H9 (cell line): ENCODE results near the gene MCOLN3. TPM values are rescaled to one million over a fixed set of nuclear protein-coding genes. Genes with fewer than 3 reads are reported as not detected.

Experiments used
- DNase-seq: peaks from one replicate; pipeline ENCODE4 v3.0.0-alpha.2; 2017
- H2AFZ ChIP-seq: one replicate; pipeline ENCODE4 v1.6.1; 2013; ENCODE audit warnings: mild to moderate bottlenecking, low read length, control low read depth, moderate library complexity
- H2AK5ac ChIP-seq: 2 replicates; pipeline ENCODE4 v1.6.1; 2013; ENCODE audit warnings: low read length, control low read depth, mixed read lengths; ENCODE audit not compliant: insufficient read length
- H2BK120ac ChIP-seq: one replicate; pipeline ENCODE4 v1.6.1; 2013; ENCODE audit warnings: low read depth, mild to moderate bottlenecking, low read length, control low read depth, inconsistent platforms; ENCODE audit not compliant: poor library complexity, severe bottlenecking
- H2BK12ac ChIP-seq: 2 replicates; pipeline ENCODE4 v1.6.1; 2013; ENCODE audit warnings: low read length, control low read depth, mixed read lengths, low read depth; ENCODE audit not compliant: insufficient read length
- H2BK15ac ChIP-seq: 2 replicates; pipeline ENCODE4 v1.6.1; 2013; ENCODE audit warnings: low read depth, low read length, control low read depth
- H2BK20ac ChIP-seq: one replicate; pipeline ENCODE4 v1.6.1; 2013; ENCODE audit warnings: low read depth, mild to moderate bottlenecking, low read length, control low read depth, inconsistent platforms; ENCODE audit not compliant: poor library complexity, severe bottlenecking
- H2BK5ac ChIP-seq: 2 replicates; pipeline ENCODE4 v1.6.1; 2013; ENCODE audit warnings: low read length, control low read depth, mixed read lengths; ENCODE audit not compliant: insufficient read length
- H3K14ac ChIP-seq: 2 replicates; pipeline ENCODE4 v1.6.1; 2013; ENCODE audit warnings: low read length, control low read depth; ENCODE audit not compliant: insufficient read depth
- H3K18ac ChIP-seq: 2 replicates; pipeline ENCODE4 v1.6.1; 2013; ENCODE audit warnings: low read depth, mild to moderate bottlenecking, mixed read lengths, low read length, control low read depth; ENCODE audit not compliant: insufficient read length
- H3K23ac ChIP-seq: 2 replicates; pipeline ENCODE4 v1.6.1; 2013; ENCODE audit warnings: low read length, control low read depth, mixed read lengths, low read depth; ENCODE audit not compliant: insufficient read length
- H3K23me2 ChIP-seq: 2 replicates; pipeline ENCODE4 v1.6.1; 2013; ENCODE audit warnings: low read depth, mild to moderate bottlenecking, mixed read lengths, low read length, control low read depth; ENCODE audit not compliant: insufficient read length, poor library complexity, severe bottlenecking
- H3K27ac ChIP-seq: 2 replicates; pipeline ENCODE4 v1.5.1; 2013; ENCODE audit warnings: low read length, control low read depth, mixed read lengths, low read depth; ENCODE audit not compliant: insufficient read length
- H3K27me3 ChIP-seq: 2 replicates; pipeline ENCODE4 v1.6.1; 2013; ENCODE audit warnings: low read length, control low read depth, inconsistent platforms; ENCODE audit not compliant: insufficient read depth
- H3K4ac ChIP-seq: 2 replicates; pipeline ENCODE4 v1.6.1; 2013; ENCODE audit warnings: low read depth, mild to moderate bottlenecking, control low read depth, inconsistent platforms, low read length, moderate library complexity
- H3K4me1 ChIP-seq: 2 replicates; pipeline ENCODE4 v1.6.1; 2013; ENCODE audit warnings: low read length, control low read depth, inconsistent platforms; ENCODE audit not compliant: insufficient read depth
- H3K4me2 ChIP-seq: 2 replicates; pipeline ENCODE4 v1.6.1; 2013; ENCODE audit warnings: low read length, control low read depth, mixed read lengths; ENCODE audit not compliant: insufficient read length, insufficient read depth
- H3K56ac ChIP-seq: 2 replicates; pipeline ENCODE4 v1.6.1; 2013; ENCODE audit warnings: low read depth, mild to moderate bottlenecking, mixed read lengths, low read length, control low read depth; ENCODE audit not compliant: insufficient read length
- H3K79me1 ChIP-seq: 2 replicates; pipeline ENCODE4 v1.6.1; 2013; ENCODE audit warnings: low read depth, mild to moderate bottlenecking, moderate library complexity, low read length, control low read depth, inconsistent platforms; ENCODE audit not compliant: insufficient read depth, poor library complexity, severe bottlenecking
- H3K79me2 ChIP-seq: 2 replicates; pipeline ENCODE4 v1.6.1; 2013; ENCODE audit warnings: low read length, control low read depth, inconsistent platforms; ENCODE audit not compliant: insufficient read depth
- H3K9ac ChIP-seq: 2 replicates; pipeline ENCODE4 v1.6.1; 2013; ENCODE audit warnings: low read length, control low read depth, mixed read lengths; ENCODE audit not compliant: insufficient read length; ENCODE audit errors: extremely low read depth
- H3K9me3 ChIP-seq: one replicate; pipeline ENCODE4 v1.6.1; 2013; ENCODE audit warnings: low read depth, low read length, inconsistent platforms; ENCODE audit not compliant: control insufficient read depth
- H3T11ph ChIP-seq: one replicate; pipeline ENCODE4 v1.6.1; 2013; ENCODE audit warnings: mild to moderate bottlenecking, low read length, control low read depth, inconsistent platforms
- H4K20me1 ChIP-seq: one replicate; pipeline ENCODE4 v1.6.1; 2013; ENCODE audit not compliant: control insufficient read depth, insufficient read length, insufficient read depth
- H4K5ac ChIP-seq: 2 replicates; pipeline ENCODE4 v1.6.1; 2013; ENCODE audit warnings: low read depth, mild to moderate bottlenecking, mixed read lengths, low read length, control low read depth; ENCODE audit not compliant: insufficient read length
- H4K8ac ChIP-seq: replicated peaks from 2 replicates; pipeline ENCODE4 v1.6.1; 2013; ENCODE audit warnings: low read length, control low read depth, mixed read lengths, low read depth; ENCODE audit not compliant: insufficient read length
- H4K91ac ChIP-seq: 2 replicates; pipeline ENCODE4 v1.6.1; 2013; ENCODE audit warnings: low read depth, mild to moderate bottlenecking, moderate library complexity, mixed read lengths, low read length, control low read depth; ENCODE audit not compliant: insufficient read length
- H3K27ac Mint-ChIP-seq, 3 experiments: 2 replicates in 2 of 3; 3 replicates in 1 of 3; pipeline ENCODE4 v1.8.0; 2020 to 2021; ENCODE audit warnings: mixed read lengths in 3 of 3, mild to moderate bottlenecking in 1 of 3, moderate library complexity in 1 of 3
- H3K27me3 Mint-ChIP-seq: 2 replicates; pipeline ENCODE4 v1.8.0; 2021; ENCODE audit warnings: low read depth, mild to moderate bottlenecking, moderate library complexity, mixed read lengths
- H3K36me3 Mint-ChIP-seq, 3 experiments: 2 replicates in 2 of 3; 3 replicates in 1 of 3; pipeline ENCODE4 v1.8.0; 2020 to 2021; ENCODE audit warnings: low read depth in 3 of 3, mixed read lengths in 3 of 3; ENCODE audit not compliant: insufficient read depth in 1 of 3
- H3K4me1 Mint-ChIP-seq, 2 experiments: 2 replicates each; pipeline ENCODE4 v1.8.0; 2020; ENCODE audit warnings: mixed read lengths in 2 of 2
- H3K4me3 Mint-ChIP-seq, 2 experiments: 2 replicates in 1 of 2; 3 replicates in 1 of 2; pipeline ENCODE4 v1.8.0; 2020 to 2021; ENCODE audit warnings: mild to moderate bottlenecking in 2 of 2, mixed read lengths in 2 of 2, moderate library complexity in 1 of 2
- H3K9me3 Mint-ChIP-seq, 2 experiments: 2 replicates in 1 of 2; 3 replicates in 1 of 2; pipeline ENCODE4 v1.8.0; 2020; ENCODE audit warnings: mild to moderate bottlenecking in 2 of 2, mixed read lengths in 2 of 2, moderate library complexity in 1 of 2
- WGBS: extraction: QIAGEN DNeasy Blood & Tissue Kit; methylation state at CpG from one replicate; pipeline ENCODE4 v1.1.7; 2013; ENCODE audit warnings: missing lambda C conversion rate, low lambda C conversion rate, mixed read lengths; ENCODE audit not compliant: insufficient read length; ENCODE audit errors: extremely low coverage; 5-methylcytosine and 5-hydroxymethylcytosine counted together
- total RNA-seq: library from RNA; stranded (reverse); gene quantifications from 2 replicates; pipeline ENCODE4 v1.2.1, GENCODE V29; 2021
- TF ChIP-seq, protein P1 (sequence below): fragments of 200-600 bp; sonication (generic); conservative IDR thresholded peaks from 3 replicates; pipeline ENCODE4 v1.8.0; 2021; ENCODE audit warnings: antibody characterized with exemption, mild to moderate bottlenecking

Gene MCOLN3
- total RNA-seq, 1 experiment from 2014 or later: 10.8 TPM

DNA sequence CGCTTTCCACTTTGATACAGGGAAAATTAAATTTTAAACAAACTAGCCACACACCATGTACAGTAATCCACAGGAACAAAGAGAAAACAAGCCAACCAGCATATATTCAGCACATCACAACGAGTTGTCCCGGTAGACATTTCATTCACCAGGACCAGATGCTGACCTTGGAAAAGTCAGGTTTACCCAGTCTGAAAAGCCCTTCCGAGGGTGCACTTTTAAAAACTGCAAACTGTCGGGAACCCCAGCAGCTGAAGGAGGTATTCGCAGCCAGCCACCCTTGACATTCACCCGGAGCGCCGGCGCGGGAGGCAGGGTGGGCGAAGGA, 1.2 kb downstream of the MCOLN3 start:
- no CpG with 5 or more reads among the region's 12 CpGs for WGBS
- Histone ChIP-seq H3T11ph (no peak overlapping the region), H4K91ac (no peak overlapping the region), H2AK5ac (no peak overlapping the region), H3K14ac (no peak overlapping the region), H2BK12ac (no peak overlapping the region), H3K18ac (no peak overlapping the region), H3K27me3 (peaks cover 25% of the 10 kb centered on the region; the same call in 1 of the 2 replicates), H3K27ac (no peak overlapping the region), H2AFZ (no peak overlapping the region), H3K79me2 (no peaks in the 10 kb centered on the region), H3K9ac (no peak overlapping the region), H2BK120ac (no peak overlapping the region), H3K79me1 (no peaks in the 10 kb centered on the region), H3K56ac (no peak overlapping the region), H3K23ac (no peak overlapping the region), H3K4ac (no peak overlapping the region), H2BK5ac (no peak overlapping the region), H4K20me1 (no peaks in the 10 kb centered on the region), H3K4me2 (peak overlapping the region; percentile 58), H2BK20ac (no peak overlapping the region), H3K9me3 (no peaks in the 10 kb centered on the region), H3K4me1 (peaks cover 2% of the 10 kb centered on the region; the same call in 1 of the 2 replicates), H4K8ac (no peak overlapping the region), H4K5ac (no peak overlapping the region), H3K23me2 (peaks cover 8% of the 10 kb centered on the region), H2BK15ac (no peak overlapping the region)
- H3K4me1 Mint-ChIP-seq: peaks cover 34 to 36% of the 10 kb centered on the region in 2 experiments
- no peak for DNase-seq
- H3K27me3 Mint-ChIP-seq: peaks cover 71% of the 10 kb centered on the region
- H3K4me3 Mint-ChIP-seq: peak overlapping the region; percentile 65 to 75
- TF ChIP-seq, protein P1, sequence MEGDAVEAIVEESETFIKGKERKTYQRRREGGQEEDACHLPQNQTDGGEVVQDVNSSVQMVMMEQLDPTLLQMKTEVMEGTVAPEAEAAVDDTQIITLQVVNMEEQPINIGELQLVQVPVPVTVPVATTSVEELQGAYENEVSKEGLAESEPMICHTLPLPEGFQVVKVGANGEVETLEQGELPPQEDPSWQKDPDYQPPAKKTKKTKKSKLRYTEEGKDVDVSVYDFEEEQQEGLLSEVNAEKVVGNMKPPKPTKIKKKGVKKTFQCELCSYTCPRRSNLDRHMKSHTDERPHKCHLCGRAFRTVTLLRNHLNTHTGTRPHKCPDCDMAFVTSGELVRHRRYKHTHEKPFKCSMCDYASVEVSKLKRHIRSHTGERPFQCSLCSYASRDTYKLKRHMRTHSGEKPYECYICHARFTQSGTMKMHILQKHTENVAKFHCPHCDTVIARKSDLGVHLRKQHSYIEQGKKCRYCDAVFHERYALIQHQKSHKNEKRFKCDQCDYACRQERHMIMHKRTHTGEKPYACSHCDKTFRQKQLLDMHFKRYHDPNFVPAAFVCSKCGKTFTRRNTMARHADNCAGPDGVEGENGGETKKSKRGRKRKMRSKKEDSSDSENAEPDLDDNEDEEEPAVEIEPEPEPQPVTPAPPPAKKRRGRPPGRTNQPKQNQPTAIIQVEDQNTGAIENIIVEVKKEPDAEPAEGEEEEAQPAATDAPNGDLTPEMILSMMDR: no peak
- H3K9me3 Mint-ChIP-seq: no peaks in the 10 kb centered on the region
- H3K27ac Mint-ChIP-seq: no peak overlapping the region
- peaks cover 0 to 2% (median 0%) of the 10 kb centered on the region in 3 experiments; a peak in 2 of 7 replicates for H3K36me3 Mint-ChIP-seq
